Stimulated activated memory B cell treated with anti-CD40 and anti-IgM and Interleukin-4, amounts not matched to agents 10 μg/mL and 1 μg/mL and 100 μg/mL, for 72 hours (primary cell): ENCODE measurements around the gene ZFR.
"Not testable (repeated sequence)": the region's sequence is repeated elsewhere in the genome, so short reads cannot be mapped to it uniquely, and the experiment has no call there.

Experiments used
- ATAC-seq: fragments of 150-1000 bp; cut with Tn5 transposase; 2 replicates; pipeline ENCODE4 v1.10.0; 2021
- H3K27ac Mint-ChIP-seq: one replicate; pipeline ENCODE4 v1.8.0; 2022; ENCODE audit warnings: mild to moderate bottlenecking, mixed read lengths
- H3K27me3 Mint-ChIP-seq: one replicate; pipeline ENCODE4 v1.8.0; 2022; ENCODE audit warnings: mixed read lengths
- H3K36me3 Mint-ChIP-seq: one replicate; pipeline ENCODE4 v1.8.0; 2022; ENCODE audit warnings: mixed read lengths
- H3K4me1 Mint-ChIP-seq: one replicate; pipeline ENCODE4 v1.8.0; 2022; ENCODE audit warnings: mixed read lengths
- H3K4me3 Mint-ChIP-seq: one replicate; pipeline ENCODE4 v1.8.0; 2022; ENCODE audit warnings: mild to moderate bottlenecking, moderate library complexity, mixed read lengths
- H3K9me3 Mint-ChIP-seq: one replicate; pipeline ENCODE4 v1.8.0; 2022; ENCODE audit warnings: mixed read lengths

ZFR gene

GRCh38 chr5:32331217-32331934, 113.2 kb downstream of the ZFR start:
- ATAC-seq = no peak
- no peaks in the 10 kb centered on the region for H3K36me3 Mint-ChIP-seq
- no peaks in the 10 kb centered on the region for H3K4me1 Mint-ChIP-seq
- no peak overlapping the region for H3K4me3 Mint-ChIP-seq
- H3K9me3 Mint-ChIP-seq = no peaks in the 10 kb centered on the region
- H3K27ac Mint-ChIP-seq = no peak overlapping the region
- no peaks in the 10 kb centered on the region for H3K27me3 Mint-ChIP-seq

- Mint-ChIP-seq H3K4me3 (no peak overlapping the region), H3K27ac (no peak overlapping the region), H3K9me3 (no peaks in the 10 kb centered on the region), H3K27me3 (no peaks in the 10 kb centered on the region), H3K36me3 (no peaks in the 10 kb centered on the region), H3K4me1 (no peaks in the 10 kb centered on the region)
- ATAC-seq = no peak
Observed at GRCh38 chr5:32330126-32330971, 114.2 kb downstream of the ZFR start.

- peak; percentile 75 for ATAC-seq
- H3K4me3 Mint-ChIP-seq = no peak overlapping the region
- H3K4me1 Mint-ChIP-seq = no peaks in the 10 kb centered on the region
- no peaks in the 10 kb centered on the region for H3K27me3 Mint-ChIP-seq
- no peaks in the 10 kb centered on the region for H3K9me3 Mint-ChIP-seq
- H3K27ac Mint-ChIP-seq = no peak overlapping the region
- no peaks in the 10 kb centered on the region for H3K36me3 Mint-ChIP-seq
Observed at GRCh38 chr5:32329395-32329834, 115.1 kb downstream of the ZFR start.

DNA sequence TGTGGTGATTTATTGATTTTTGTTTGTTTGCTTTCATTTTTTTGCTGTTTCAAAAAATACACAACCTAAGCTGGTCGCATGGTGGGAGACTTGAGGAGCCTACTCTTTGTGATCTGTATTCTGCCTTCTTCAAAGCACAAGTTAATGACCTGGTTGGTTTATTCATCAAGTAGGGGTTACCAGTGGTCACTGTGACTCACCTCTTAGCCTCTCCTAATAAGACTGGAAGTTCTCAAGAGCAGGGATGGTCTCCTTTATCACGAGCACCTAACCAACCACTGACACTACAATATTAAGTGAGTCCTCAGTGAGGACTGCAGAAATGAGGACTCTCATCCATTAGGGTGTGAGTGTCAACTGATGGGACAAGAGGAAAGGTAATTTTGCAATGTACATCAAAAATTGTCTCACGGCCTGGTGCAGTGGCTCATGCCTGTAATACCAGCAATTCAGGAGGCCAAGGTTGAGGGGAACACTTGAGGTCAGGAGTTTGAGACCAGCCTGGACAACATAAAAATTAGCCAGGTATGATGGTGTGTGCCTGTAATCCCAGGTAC, 118.2 kb downstream of the ZFR start:
- no peaks in the 10 kb centered on the region for H3K4me1 Mint-ChIP-seq
- no peak for ATAC-seq
- no peaks in the 10 kb centered on the region for H3K27me3 Mint-ChIP-seq
- H3K9me3 Mint-ChIP-seq = peaks cover 5% of the 10 kb centered on the region
- H3K4me3 Mint-ChIP-seq = no peak overlapping the region
- H3K27ac Mint-ChIP-seq = no peak overlapping the region
- peaks cover 5% of the 10 kb centered on the region for H3K36me3 Mint-ChIP-seq

DNA sequence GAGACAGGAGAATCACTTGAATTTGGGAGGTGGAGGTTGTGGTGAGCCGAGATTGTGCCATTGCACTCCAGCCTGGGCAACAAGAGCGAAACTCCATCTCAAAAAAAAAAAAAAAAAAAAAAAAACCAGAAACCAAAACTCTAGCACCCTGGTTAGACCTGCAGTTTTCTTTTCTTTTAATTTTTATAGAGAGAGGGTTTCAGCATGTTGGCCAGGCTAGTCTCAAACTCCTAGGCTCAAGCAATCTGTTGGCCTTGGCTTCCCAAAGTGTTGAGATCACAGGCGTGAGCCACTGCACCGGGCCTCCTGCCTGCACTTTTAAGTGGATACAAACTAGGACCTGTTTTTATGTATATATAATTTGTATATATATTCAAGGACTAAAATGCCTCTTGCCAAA, 118.9 kb downstream of the ZFR start:
- H3K27me3 Mint-ChIP-seq = no peaks in the 10 kb centered on the region
- no peak overlapping the region for H3K4me3 Mint-ChIP-seq
- H3K36me3 Mint-ChIP-seq = peaks cover 5% of the 10 kb centered on the region
- no peak overlapping the region for H3K27ac Mint-ChIP-seq
- peaks cover 5% of the 10 kb centered on the region for H3K9me3 Mint-ChIP-seq
- no peaks in the 10 kb centered on the region for H3K4me1 Mint-ChIP-seq
- no peak for ATAC-seq

DNA sequence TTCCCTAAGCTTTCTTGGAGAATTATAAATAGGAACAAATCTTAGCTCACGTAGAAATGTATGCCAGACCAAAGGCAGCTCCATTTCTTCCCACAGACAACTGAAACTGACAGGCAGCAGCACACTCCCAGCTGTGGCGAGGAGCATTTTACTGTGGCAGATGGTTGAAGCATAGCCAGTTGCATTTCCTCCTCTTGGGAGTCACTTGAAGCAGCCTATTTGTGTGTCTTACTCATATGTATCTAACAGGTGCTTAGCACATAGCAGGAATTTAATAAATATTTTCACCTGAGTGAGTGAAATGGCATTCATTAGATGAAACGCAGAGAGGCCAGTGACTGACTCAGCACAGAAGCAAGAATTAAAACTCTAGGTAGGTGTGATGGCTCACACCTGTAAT, 119.5 kb downstream of the ZFR start:
- no peaks in the 10 kb centered on the region for H3K4me1 Mint-ChIP-seq
- H3K36me3 Mint-ChIP-seq = peaks cover 5% of the 10 kb centered on the region
- no peak overlapping the region for H3K27ac Mint-ChIP-seq
- H3K27me3 Mint-ChIP-seq = no peaks in the 10 kb centered on the region
- H3K9me3 Mint-ChIP-seq = peaks cover 5% of the 10 kb centered on the region
- no peak overlapping the region for H3K4me3 Mint-ChIP-seq
- no peak for ATAC-seq

DNA sequence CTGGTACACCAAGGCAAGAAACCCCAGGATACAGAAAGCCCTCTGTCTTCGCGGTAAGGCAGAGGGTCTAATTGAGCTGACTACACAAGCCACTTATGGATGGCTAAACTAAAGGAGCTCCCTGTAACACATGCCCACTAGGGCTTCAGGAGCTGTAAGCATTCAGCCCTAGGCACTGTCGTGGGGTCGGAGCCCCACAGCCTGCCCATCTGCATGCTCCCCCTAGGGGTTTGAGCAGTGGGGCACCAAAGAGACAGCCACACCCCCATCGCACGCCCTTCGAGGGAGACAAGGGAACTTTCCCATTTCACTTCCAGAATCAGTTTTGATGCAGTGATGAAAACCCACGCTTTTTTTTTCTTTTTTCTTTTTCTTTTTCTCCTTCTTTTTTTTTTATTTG, 120.8 kb downstream of the ZFR start:
- no peak for ATAC-seq
- H3K27ac Mint-ChIP-seq = no peak overlapping the region

DNA sequence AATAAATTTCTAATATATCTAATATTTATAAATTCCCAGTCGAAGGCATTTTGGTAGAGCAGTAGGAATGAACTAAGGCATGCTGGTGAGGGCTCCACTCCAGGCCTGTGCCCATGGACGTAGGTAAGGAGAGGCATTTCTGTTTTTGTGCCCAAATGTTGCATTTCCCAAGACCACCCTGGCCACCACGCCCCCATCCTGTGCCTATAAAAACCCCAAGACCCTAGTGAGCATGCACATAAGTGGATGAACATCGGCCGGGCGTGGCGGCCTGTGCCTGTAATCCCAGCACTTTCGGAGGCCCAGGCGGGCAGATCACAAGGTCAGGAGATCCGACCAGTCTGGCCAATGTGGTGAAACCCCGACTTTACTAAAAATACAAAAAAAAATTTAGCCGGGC, 121.7 kb downstream of the ZFR start:
- Mint-ChIP-seq H3K4me3 (no peak overlapping the region), H3K36me3 (peaks cover 5% of the 10 kb centered on the region), H3K9me3 (peaks cover 5% of the 10 kb centered on the region), H3K27me3 (no peaks in the 10 kb centered on the region), H3K4me1 (no peaks in the 10 kb centered on the region), H3K27ac (no peak overlapping the region)
- ATAC-seq = no peak

More for the DNA sequence above, 120.8 kb downstream of the ZFR start:
- Mint-ChIP-seq H3K27me3 (no peaks in the 10 kb centered on the region), H3K4me3 (no peak overlapping the region), H3K9me3 (peaks cover 5% of the 10 kb centered on the region), H3K4me1 (no peaks in the 10 kb centered on the region), H3K36me3 (peaks cover 5% of the 10 kb centered on the region)

DNA sequence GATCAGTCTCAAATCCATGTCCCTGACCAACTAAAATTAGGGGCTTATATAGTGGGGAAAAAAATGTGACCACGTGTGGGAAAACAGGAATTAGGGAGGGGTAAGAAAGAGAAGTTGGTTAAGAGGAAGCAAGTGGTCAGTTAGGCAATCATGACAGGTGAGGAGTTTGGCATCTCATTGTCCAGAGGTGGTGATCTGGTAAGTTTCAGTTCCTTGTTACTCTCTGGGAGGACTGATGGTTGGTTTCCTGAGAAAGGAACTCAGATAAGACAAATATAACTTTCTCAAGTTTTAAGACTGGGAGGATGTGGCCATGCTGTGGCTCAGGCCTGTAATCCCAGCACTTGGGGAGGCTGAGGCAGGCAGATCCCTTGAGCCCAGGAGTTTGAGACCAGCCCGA, 122.8 kb downstream of the ZFR start:
- not testable (repeated sequence) for H3K4me1 Mint-ChIP-seq, ATAC-seq, H3K27me3 Mint-ChIP-seq, H3K9me3 Mint-ChIP-seq, H3K27ac Mint-ChIP-seq, H3K36me3 Mint-ChIP-seq, H3K4me3 Mint-ChIP-seq

- H3K4me1 Mint-ChIP-seq = no peaks in the 10 kb centered on the region
- H3K27me3 Mint-ChIP-seq = no peaks in the 10 kb centered on the region
- H3K4me3 Mint-ChIP-seq = no peak overlapping the region
- peaks cover 5% of the 10 kb centered on the region for H3K9me3 Mint-ChIP-seq
- ATAC-seq = no peak
- H3K27ac Mint-ChIP-seq = no peak overlapping the region
- H3K36me3 Mint-ChIP-seq = peaks cover 5% of the 10 kb centered on the region
Observed at GRCh38 chr5:32320576-32320975, 124.0 kb downstream of the ZFR start.

DNA sequence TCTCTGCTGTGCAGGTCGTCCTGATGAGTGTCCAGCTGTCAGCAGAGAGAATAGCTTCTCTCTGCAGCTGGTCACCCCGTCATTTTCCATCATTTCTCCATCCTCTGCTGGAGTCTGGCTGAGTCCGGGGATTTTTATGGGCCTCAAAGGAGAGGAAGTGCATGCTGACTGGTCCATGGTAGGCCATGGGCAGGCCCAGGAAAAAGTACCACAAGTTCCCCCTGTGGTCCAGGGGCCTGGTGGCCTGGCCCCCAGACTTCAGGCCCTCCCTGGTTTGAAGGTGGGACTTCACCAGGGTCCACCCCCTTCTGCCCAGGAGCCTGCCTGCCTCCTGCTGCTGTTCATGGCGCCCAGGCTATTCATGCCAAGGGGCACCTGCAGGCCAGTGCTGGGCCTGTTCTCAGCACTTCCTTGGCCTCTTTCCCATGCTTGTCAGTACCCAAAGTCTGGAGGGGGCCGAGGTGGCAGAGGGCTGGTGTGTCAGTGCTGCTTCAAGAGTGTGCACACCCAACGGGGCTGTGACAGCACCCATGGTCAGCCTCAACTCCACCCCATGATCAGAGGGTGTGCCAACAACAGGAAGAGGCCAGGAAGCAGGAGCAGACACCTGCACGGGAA, 124.5 kb downstream of the ZFR start:
- H3K27me3 Mint-ChIP-seq = no peaks in the 10 kb centered on the region
- no peak overlapping the region for H3K4me3 Mint-ChIP-seq
- peaks cover 5% of the 10 kb centered on the region for H3K9me3 Mint-ChIP-seq
- peaks cover 5% of the 10 kb centered on the region for H3K36me3 Mint-ChIP-seq
- H3K27ac Mint-ChIP-seq = no peak overlapping the region
- ATAC-seq = no peak
- no peaks in the 10 kb centered on the region for H3K4me1 Mint-ChIP-seq

DNA sequence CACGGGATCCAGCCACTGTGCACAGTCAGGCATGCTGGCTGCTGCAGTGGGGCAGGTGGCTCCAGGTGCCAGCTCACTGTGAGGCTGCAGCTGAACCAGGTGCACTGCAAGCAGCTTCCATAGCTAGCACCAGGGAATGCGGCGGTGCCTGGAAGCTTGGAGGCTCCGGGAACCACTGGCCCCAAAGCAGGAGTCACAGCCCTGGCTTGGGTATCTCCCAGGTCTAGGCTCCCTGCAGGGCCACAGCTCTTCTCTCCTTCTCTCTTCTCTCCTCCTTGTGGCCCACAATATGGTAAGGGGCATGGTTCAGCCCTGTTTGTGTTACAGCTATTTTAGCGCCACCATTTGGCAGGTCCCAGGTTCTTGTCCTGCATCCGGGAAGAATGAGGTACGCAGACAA, 125.1 kb downstream of the ZFR start:
- Mint-ChIP-seq H3K9me3 (peaks cover 5% of the 10 kb centered on the region), H3K4me1 (no peaks in the 10 kb centered on the region), H3K27ac (no peak overlapping the region), H3K4me3 (no peak overlapping the region), H3K27me3 (no peaks in the 10 kb centered on the region), H3K36me3 (peaks cover 5% of the 10 kb centered on the region)
- no peak for ATAC-seq

DNA sequence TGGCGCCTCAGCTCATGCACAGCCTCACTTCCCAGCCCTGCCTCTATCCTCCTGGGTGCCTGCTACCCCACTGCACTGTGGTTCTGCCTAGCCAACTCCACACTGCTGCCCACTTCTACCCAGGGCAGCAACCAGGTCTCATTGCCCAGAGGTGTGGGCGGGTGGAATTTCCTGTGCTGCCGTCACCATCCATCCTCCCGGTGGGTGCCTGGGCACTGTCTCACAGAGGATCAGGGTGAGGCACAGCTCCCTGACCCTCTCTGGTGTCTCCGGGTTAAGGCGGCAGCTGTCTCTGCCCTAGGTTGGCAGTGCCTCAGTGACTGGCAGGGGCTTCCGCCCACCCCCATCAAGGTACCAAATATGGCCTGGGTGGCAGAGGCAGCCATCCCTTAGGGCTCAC, 127.5 kb downstream of the ZFR start:
- Mint-ChIP-seq H3K27ac (no peak overlapping the region), H3K4me1 (peaks cover 2% of the 10 kb centered on the region), H3K36me3 (peaks cover 5% of the 10 kb centered on the region), H3K4me3 (no peak overlapping the region), H3K9me3 (peaks cover 5% of the 10 kb centered on the region), H3K27me3 (no peaks in the 10 kb centered on the region)
- ATAC-seq = no peak

DNA sequence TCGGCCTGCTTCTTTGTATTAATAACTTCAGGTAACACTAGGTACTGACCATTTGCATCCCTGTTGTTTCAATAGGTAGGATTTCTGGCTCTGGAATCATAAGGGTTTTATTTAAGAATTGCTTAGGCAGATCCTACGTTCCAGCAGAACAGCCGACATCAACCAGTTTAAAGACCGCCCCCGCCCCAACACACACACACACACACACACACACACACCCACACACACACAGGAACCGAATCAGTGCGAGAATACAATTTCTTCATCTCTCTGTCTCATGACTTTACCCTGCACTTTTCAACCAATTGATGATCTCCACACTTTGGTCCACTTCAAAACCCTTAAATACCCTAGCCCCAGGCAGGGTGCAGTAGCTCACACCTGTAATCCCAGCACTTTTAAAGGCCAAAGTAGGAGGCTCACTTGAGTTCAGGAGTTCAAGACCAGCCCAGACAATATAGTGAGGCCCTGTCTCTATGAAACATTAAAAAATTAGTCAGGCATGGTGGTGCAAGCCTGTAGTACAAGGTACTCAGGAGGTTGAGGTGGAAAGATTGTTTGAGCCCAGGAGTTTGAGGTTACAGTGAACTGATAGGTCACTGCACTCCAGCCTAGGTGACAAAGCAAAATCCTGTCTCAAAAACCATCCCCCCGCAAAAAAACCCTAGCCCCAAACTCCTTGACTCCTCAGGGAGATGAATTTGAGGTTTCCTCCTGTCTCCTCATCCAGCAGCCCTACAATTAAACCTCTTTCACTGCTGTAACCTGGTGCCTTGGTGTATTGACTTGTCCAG, 129.1 kb downstream of the ZFR start:
- no peak for ATAC-seq
- Mint-ChIP-seq H3K27ac (no peak overlapping the region), H3K36me3 (no peaks in the 10 kb centered on the region), H3K4me3 (no peak overlapping the region), H3K9me3 (no peaks in the 10 kb centered on the region), H3K4me1 (peaks cover 18% of the 10 kb centered on the region), H3K27me3 (no peaks in the 10 kb centered on the region)

DNA sequence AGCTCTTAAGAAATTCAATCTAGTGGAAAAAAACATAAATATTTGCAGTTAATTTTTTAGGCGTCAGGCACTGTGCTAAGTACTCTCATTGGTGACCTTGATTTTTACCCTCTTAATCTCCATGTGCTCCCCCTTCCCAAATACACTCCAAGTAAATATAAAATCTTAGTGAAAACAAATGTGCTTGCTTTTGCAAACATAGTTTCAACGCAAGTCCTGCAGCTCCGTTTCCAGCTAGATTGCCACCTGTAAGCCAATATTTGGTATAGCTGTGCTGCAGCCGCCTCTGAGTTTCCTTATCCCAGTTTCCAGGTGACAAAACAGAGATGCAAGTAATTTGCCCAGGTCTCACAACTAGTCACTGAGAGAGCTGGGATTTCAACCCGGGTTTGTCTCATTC, 129.9 kb downstream of the ZFR start:
- H3K4me3 Mint-ChIP-seq = no peak overlapping the region
- H3K9me3 Mint-ChIP-seq = no peaks in the 10 kb centered on the region
- H3K36me3 Mint-ChIP-seq = no peaks in the 10 kb centered on the region
- H3K4me1 Mint-ChIP-seq = peaks cover 26% of the 10 kb centered on the region
- ATAC-seq = no peak
- no peak overlapping the region for H3K27ac Mint-ChIP-seq
- no peaks in the 10 kb centered on the region for H3K27me3 Mint-ChIP-seq
